Glutamatergic neuron (in vitro differentiated cells): ENCODE data around the gene ABCC10. TPM values are rescaled to one million over a fixed set of nuclear protein-coding genes. Genes with fewer than 3 reads are reported as not detected.

Experiments used
- DNase-seq: peaks from one replicate; pipeline ENCODE4 v3.0.0; 2022
- H3K27ac Mint-ChIP-seq: one replicate; pipeline ENCODE4 v1.8.0; 2020; ENCODE audit warnings: mild to moderate bottlenecking, mixed read lengths, inconsistent platforms; ENCODE audit not compliant: unreplicated experiment
- H3K27me3 Mint-ChIP-seq: one replicate; pipeline ENCODE4 v1.8.0; 2020; ENCODE audit warnings: mild to moderate bottlenecking, moderate library complexity, mixed read lengths, inconsistent platforms; ENCODE audit not compliant: unreplicated experiment
- H3K36me3 Mint-ChIP-seq: one replicate; pipeline ENCODE4 v1.8.0; 2020; ENCODE audit warnings: mild to moderate bottlenecking, mixed read lengths, inconsistent platforms; ENCODE audit not compliant: unreplicated experiment
- H3K4me1 Mint-ChIP-seq: one replicate; pipeline ENCODE4 v1.8.0; 2020; ENCODE audit warnings: mild to moderate bottlenecking, low read depth, mixed read lengths, inconsistent platforms; ENCODE audit not compliant: unreplicated experiment
- H3K4me3 Mint-ChIP-seq: one replicate; pipeline ENCODE4 v1.8.0; 2020; ENCODE audit warnings: mild to moderate bottlenecking, mixed read lengths, inconsistent platforms; ENCODE audit not compliant: unreplicated experiment
- H3K9me3 Mint-ChIP-seq: one replicate; pipeline ENCODE4 v1.8.0; 2020; ENCODE audit warnings: mild to moderate bottlenecking, moderate library complexity, mixed read lengths, inconsistent platforms; ENCODE audit not compliant: unreplicated experiment
- CTCF ChIP-seq: fragments of 200-600 bp; sonication (generic); IDR thresholded peaks from one replicate; pipeline ENCODE4 v1.5.0; 2021; ENCODE audit not compliant: partially characterized antibody, unreplicated experiment
- microRNA-seq: library from miRNA; unstranded; fragments of <30 nt; microRNA quantifications from one replicate; pipeline ENCODE4, GENCODE V29; 2020; ENCODE audit not compliant: unreplicated experiment
- total RNA-seq: library from RNA; stranded (reverse); fragmentation: NEBNext Ultra II Directional; extraction: Animal tissue kit (Norgen Biotek cat#: 25700); gene quantifications from one replicate; pipeline ENCODE4 v1.2.1, GENCODE V29; 2021; ENCODE audit not compliant: unreplicated experiment

ABCC10 gene
- total RNA-seq, 1 donor from 2014 or later, result 94.8 TPM

- Mint-ChIP-seq H3K9me3 (peaks cover 1% of the 10 kb centered on the region), H3K27me3 (peaks cover 5% of the 10 kb centered on the region), H3K36me3 (no peaks in the 10 kb centered on the region), H3K4me1 (peaks cover 11% of the 10 kb centered on the region), H3K4me3 (no peak overlapping the region), H3K27ac (no peak overlapping the region)
- no peak for TF ChIP-seq CTCF
- no peak for DNase-seq
Observed at GRCh38 chr6:43499028-43499815, 71.9 kb downstream of the ABCC10 start.

Small RNAs within 50 kb of the gene (microRNA-seq; reads per million reads assigned to microRNA genes)
- gene MIR6780B, result 7.9 reads per million, percentile 42 among the genes with 10 or more reads in this experiment

Other genes starting within 250 kb of the ABCC10 start
- gene CUL9, start 245.3 kb upstream of the ABCC10 start, total RNA-seq, result 51.6 TPM
- gene DNPH1, start 198.1 kb upstream of the ABCC10 start, total RNA-seq, result 3.5 TPM
- gene TTBK1, start 184.1 kb upstream of the ABCC10 start, total RNA-seq, result 47.3 TPM
- gene SLC22A7, start 129.3 kb upstream of the ABCC10 start, total RNA-seq, result 0.34 TPM
- 0.69 TPM for gene CRIP3, start 118.7 kb upstream of the ABCC10 start, total RNA-seq
- 26.3 TPM for gene ZNF318, start 57.9 kb upstream of the ABCC10 start, total RNA-seq
- gene DLK2, start 28.0 kb downstream of the ABCC10 start, total RNA-seq, result 2.2 TPM
- 30.9 TPM for gene TJAP1, start 50.0 kb downstream of the ABCC10 start, total RNA-seq
- 1.2 TPM for gene LRRC73, start 82.8 kb downstream of the ABCC10 start, total RNA-seq
- 198 TPM for gene YIPF3, start 89.4 kb downstream of the ABCC10 start, total RNA-seq
- gene POLR1C, start 89.5 kb downstream of the ABCC10 start, total RNA-seq, result 18.9 TPM
- 52.7 TPM for gene XPO5, start 148.5 kb downstream of the ABCC10 start, total RNA-seq
- 20.2 TPM for gene POLH, start 148.6 kb downstream of the ABCC10 start, total RNA-seq
- 114 TPM for gene GTPBP2, start 201.7 kb downstream of the ABCC10 start, total RNA-seq
- 38.8 TPM for gene MAD2L1BP, start 208.3 kb downstream of the ABCC10 start, total RNA-seq
- gene RSPH9, start 217.5 kb downstream of the ABCC10 start, total RNA-seq, result 0.22 TPM